Stomach (tissue), 4 donors: ENCODE results near the gene EP300.

Experiments used
- CTCF ChIP-seq, 7 experiments: fragments of 450-650 bp in 4 of 7; fragments of 200-600 bp in 3 of 7; sonication (generic) in 3 of 7; IDR thresholded peaks; one replicate each; pipeline ENCODE4 v1.5.1; 2016 to 2019; ENCODE audit warnings: antibody characterized with exemption in 7 of 7, control low read depth in 2 of 7, mild to moderate bottlenecking in 1 of 7
- EP300 ChIP-seq: sonication (generic); formaldehyde crosslinking; IDR thresholded peaks from one replicate; pipeline ENCODE4 v1.6.1; 2017; ENCODE audit warnings: antibody characterized with exemption
- POLR2A ChIP-seq, 4 donors: fragments of 450-650 bp; IDR thresholded peaks; one replicate each; pipeline ENCODE4 v1.6.1; 2016; ENCODE audit warnings: antibody characterized with exemption in 4 of 4, control low read depth in 2 of 4, mild to moderate bottlenecking in 1 of 4, moderate library complexity in 1 of 4
- POLR2AphosphoS5 ChIP-seq, 3 donors: sonication (generic); formaldehyde crosslinking; IDR thresholded peaks; one replicate each; pipeline ENCODE4 v1.6.1; 2016; ENCODE audit warnings: antibody characterized with exemption in 3 of 3

GRCh38 chr22:41078931-41079330 lies 13.5 kb upstream of the EP300 start:
- TF ChIP-seq POLR2A (IDR thresholded peaks at IDR 0.05) (no peak), EP300 (no peak), CTCF (IDR thresholded peaks at IDR 0.05) (no peak), POLR2AphosphoS5 (IDR thresholded peaks at IDR 0.05) (no peak)
